Measurements from ENCODE around the gene CPNE4. TPM values are rescaled to one million over a fixed set of nuclear protein-coding genes. Genes with fewer than 3 reads are reported as not detected.

Gene CPNE4
- total RNA-seq, 1 donor from 2014 or later, result not detected

DNA sequence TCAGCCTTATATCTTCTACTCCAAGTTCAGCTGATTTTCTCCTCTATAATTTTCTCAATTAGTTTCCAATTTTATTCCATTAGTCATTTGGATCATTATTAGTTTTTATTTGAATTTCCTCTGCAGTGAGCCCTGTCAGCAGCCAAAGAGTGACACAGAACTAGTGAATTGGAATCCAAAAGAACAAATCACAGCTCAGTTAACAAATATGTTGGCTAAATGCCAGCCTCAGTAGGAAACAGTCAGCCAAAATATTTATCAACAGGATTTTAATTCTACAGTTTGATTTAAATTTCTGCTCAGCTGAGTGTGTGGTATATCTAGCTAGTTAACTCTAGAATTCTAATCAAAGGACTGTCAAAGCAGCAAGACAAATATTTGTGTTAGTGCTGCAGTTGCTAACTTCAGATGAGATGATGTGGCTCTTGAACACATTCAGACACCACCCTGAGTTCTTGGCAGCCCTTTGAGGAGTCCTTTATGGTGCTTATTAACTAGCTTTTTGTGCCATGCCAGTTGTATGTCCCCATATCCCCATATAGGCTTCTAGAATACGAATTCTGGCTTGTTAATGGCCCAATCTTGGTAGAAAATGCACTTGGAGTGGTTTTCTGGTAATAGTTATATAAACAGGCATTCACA is 194.5 kb downstream of the CPNE4 start:
- Mint-ChIP-seq H3K27ac (ENCODE audit: unreplicated experiment) (no peak overlapping the region), H3K4me1 (ENCODE audit: low read depth) (no peaks in the 10 kb centered on the region), H3K9me3 (ENCODE audit: low read depth) (no peaks in the 10 kb centered on the region), H3K4me3 (ENCODE audit: unreplicated experiment) (no peak overlapping the region), H3K36me3 (ENCODE audit: low read depth) (no peaks in the 10 kb centered on the region), H3K27me3 (ENCODE audit: low read depth) (peaks cover 16% of the 10 kb centered on the region)
- TF ChIP-seq, protein P1, sequence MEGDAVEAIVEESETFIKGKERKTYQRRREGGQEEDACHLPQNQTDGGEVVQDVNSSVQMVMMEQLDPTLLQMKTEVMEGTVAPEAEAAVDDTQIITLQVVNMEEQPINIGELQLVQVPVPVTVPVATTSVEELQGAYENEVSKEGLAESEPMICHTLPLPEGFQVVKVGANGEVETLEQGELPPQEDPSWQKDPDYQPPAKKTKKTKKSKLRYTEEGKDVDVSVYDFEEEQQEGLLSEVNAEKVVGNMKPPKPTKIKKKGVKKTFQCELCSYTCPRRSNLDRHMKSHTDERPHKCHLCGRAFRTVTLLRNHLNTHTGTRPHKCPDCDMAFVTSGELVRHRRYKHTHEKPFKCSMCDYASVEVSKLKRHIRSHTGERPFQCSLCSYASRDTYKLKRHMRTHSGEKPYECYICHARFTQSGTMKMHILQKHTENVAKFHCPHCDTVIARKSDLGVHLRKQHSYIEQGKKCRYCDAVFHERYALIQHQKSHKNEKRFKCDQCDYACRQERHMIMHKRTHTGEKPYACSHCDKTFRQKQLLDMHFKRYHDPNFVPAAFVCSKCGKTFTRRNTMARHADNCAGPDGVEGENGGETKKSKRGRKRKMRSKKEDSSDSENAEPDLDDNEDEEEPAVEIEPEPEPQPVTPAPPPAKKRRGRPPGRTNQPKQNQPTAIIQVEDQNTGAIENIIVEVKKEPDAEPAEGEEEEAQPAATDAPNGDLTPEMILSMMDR (IDR thresholded peaks at IDR 0.05), result no peak
- DNase-seq (ENCODE audit: low spot score), result no peak

GRCh38 chr3:131835906-131836305 is 198.9 kb downstream of the CPNE4 start:
- Mint-ChIP-seq H3K27me3 (ENCODE audit: low read depth) (peaks cover 13% of the 10 kb centered on the region), H3K27ac (ENCODE audit: unreplicated experiment) (no peak overlapping the region), H3K36me3 (ENCODE audit: low read depth) (no peaks in the 10 kb centered on the region), H3K4me3 (ENCODE audit: unreplicated experiment) (no peak overlapping the region), H3K4me1 (ENCODE audit: low read depth) (no peaks in the 10 kb centered on the region), H3K9me3 (ENCODE audit: low read depth) (no peaks in the 10 kb centered on the region)
- no peak for DNase-seq (ENCODE audit: low spot score)
- TF ChIP-seq, protein P1 (IDR thresholded peaks at IDR 0.05), result no peak

- H3K4me1 Mint-ChIP-seq (ENCODE audit: low read depth), result no peaks in the 10 kb centered on the region
- no peak overlapping the region for H3K27ac Mint-ChIP-seq (ENCODE audit: unreplicated experiment)
- no peaks in the 10 kb centered on the region for H3K36me3 Mint-ChIP-seq (ENCODE audit: low read depth)
- no peak for DNase-seq (ENCODE audit: low spot score)
- peaks cover 19% of the 10 kb centered on the region for H3K27me3 Mint-ChIP-seq (ENCODE audit: low read depth)
- no peak overlapping the region for H3K4me3 Mint-ChIP-seq (ENCODE audit: unreplicated experiment)
- no peaks in the 10 kb centered on the region for H3K9me3 Mint-ChIP-seq (ENCODE audit: low read depth)
- TF ChIP-seq, protein P1 (IDR thresholded peaks at IDR 0.05), result no peak
Observed at GRCh38 chr3:131831608-131832007, 203.2 kb downstream of the CPNE4 start.

GRCh38 chr3:131821191-131821762 is 213.5 kb downstream of the CPNE4 start:
- H3K27ac Mint-ChIP-seq (ENCODE audit: unreplicated experiment), result no peak overlapping the region
- peaks cover 6% of the 10 kb centered on the region for H3K27me3 Mint-ChIP-seq (ENCODE audit: low read depth)
- TF ChIP-seq, protein P1 (IDR thresholded peaks at IDR 0.05), result no peak
- no peak overlapping the region for H3K4me3 Mint-ChIP-seq (ENCODE audit: unreplicated experiment)
- no peak for DNase-seq (ENCODE audit: low spot score)
- no peaks in the 10 kb centered on the region for H3K36me3 Mint-ChIP-seq (ENCODE audit: low read depth)
- no peaks in the 10 kb centered on the region for H3K4me1 Mint-ChIP-seq (ENCODE audit: low read depth)
- no peaks in the 10 kb centered on the region for H3K9me3 Mint-ChIP-seq (ENCODE audit: low read depth)

GRCh38 chr3:131819381-131820055 is 215.3 kb downstream of the CPNE4 start:
- DNase-seq (ENCODE audit: low spot score), result no peak
- H3K27me3 Mint-ChIP-seq (ENCODE audit: low read depth), result peaks cover 6% of the 10 kb centered on the region
- TF ChIP-seq, protein P1 (IDR thresholded peaks at IDR 0.05), result no peak
- no peak overlapping the region for H3K27ac Mint-ChIP-seq (ENCODE audit: unreplicated experiment)
- no peaks in the 10 kb centered on the region for H3K9me3 Mint-ChIP-seq (ENCODE audit: low read depth)
- no peaks in the 10 kb centered on the region for H3K36me3 Mint-ChIP-seq (ENCODE audit: low read depth)
- no peak overlapping the region for H3K4me3 Mint-ChIP-seq (ENCODE audit: unreplicated experiment)
- no peaks in the 10 kb centered on the region for H3K4me1 Mint-ChIP-seq (ENCODE audit: low read depth)
